Medulla oblongata (tissue), 1 donor: ENCODE data around the gene SYNE1.
"Not testable (repeated sequence)": the region's sequence is repeated elsewhere in the genome, so short reads cannot be mapped to it uniquely, and the experiment has no call there.

Experiments used
- DNase-seq: peaks from one replicate; pipeline ENCODE4 v3.0.0-alpha.2; 2015; ENCODE audit errors: extremely low spot score

The SYNE1 gene

DNA sequence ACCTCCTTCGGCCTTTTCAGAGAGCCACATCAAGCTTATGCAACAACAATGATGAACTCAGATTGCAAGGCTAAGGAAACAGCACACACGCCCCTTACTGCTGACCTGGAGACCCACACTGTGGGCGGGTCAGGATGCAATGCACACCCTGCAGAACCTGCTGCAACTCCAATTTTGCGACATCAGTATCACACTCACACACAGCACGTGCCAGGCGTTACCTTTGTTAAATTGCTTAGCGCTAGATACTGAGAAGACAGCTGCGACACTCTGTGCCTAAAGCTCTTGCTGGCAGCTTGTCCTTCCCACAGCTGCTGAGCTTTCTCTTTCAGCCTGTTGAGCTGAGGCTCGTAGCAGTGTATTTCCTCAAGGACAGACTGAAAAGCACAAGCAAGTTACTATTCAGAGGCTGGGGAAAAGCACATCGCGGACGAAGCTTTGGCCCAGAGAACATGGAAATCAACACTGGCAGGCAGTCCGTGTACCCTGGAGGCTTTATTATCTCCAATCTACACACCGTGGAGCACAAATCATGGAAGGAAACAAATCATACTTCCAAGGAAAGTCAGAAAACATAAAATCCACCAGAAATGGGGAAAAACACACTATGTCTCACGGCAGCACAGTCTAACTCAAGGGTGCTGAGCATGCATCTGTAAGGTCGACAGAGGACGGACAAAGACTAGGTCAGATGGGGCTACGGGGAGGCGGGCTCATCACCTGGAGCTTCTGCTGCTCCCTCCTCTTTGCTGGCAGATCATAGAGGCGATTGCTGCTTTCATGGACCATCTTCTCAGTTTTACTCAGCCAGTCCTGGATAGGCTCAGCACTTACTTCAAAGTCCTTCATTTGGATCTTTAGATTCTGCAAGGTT lies 268.2 kb downstream of the SYNE1 start:
- peak; percentile 63 for DNase-seq

DNA sequence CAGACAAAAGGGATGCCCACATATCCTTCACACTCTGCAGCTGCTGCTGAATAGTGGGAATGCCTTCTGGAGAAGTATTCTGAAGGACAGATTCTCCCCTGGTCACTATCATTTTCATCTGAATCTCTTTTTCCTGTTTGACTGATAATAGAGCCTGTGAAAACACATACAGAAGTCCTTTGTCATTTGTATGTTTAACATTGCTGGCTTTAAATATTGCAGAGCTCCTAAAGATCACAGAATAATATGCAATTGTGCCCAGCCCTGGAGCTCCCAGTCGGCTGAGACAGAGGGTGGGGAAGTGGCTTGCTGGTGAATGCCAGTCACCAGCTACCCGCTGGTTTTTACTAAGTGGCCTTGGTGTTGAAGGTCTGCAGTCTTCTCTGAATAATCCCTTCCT lies 272.3 kb downstream of the SYNE1 start:
- peak; percentile 39 for DNase-seq

DNA sequence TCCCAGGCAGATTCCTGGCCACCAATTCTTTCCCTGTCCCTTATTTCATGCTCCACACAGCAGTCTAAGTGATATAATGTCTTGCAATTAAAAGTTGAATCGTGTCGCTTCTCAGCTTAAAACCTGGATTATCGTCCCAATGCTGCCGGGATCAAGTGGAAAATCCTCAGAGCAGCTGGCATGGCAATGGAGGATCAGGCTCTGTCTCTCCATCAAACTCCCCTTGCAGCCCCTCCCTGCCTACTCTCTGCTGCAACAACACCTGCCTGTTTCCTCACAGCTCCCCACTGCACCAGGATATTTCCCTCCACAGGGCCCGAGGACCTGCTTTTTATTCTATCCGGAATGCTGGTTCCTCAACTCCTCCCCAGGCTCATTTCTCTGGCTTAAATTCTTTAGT lies 277.1 kb downstream of the SYNE1 start:
- no peak for DNase-seq

DNA sequence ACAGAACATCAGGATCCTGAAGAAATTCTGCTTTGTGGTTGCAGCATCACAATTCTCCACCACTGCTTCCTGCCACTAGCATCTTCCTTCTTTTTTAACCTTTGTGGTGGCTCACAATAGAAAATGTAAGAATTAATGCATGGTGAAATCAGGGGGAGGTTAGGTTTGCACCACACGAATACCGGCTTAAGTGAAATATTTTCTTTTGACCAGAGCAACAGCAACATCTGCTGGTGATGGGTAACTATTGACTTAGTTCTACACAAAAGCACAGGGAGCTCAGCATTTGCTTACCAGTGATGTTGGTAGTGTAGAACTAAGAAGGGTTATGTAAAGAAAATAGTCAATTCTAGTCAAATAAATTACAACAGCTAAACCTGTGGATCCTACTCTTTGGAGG lies 280.5 kb downstream of the SYNE1 start:
- DNase-seq: peak; percentile 44

DNA sequence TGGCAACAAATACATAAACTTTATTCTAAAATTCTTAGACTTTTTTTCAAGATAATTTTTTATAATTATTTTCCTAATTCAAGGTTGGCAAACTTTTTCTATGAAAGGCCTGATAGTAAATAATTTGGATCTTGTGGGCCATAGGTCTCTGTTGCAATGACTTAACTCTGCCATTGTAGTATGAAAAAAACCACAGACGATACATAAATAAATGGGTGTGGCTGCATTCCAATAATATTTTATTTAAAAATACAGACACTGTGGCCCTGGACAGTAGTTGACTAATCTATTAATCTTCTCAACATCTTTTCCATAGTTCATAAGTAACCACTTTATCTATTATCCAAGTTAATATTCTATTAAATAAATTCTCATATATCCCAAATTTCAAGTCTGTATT lies 281.1 kb downstream of the SYNE1 start:
- no peak for DNase-seq

DNA sequence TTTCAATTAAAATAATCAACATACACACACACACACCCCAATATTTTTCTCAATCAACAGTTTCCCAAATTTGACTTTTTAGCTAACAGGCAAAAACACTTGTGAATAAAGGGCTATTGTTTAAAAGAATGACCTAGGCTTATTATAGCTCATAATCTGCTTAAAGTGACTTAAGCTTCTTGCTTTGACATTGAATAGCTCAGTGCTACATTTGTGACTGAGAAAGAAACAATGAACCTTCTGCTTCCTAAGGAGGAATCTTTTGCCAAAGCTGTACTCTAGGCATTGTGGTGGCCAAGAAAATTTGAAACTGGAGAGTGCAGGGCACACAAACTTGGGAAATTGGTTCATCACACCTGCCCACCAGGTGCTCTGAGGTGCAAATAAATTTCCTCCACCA lies 282.0 kb downstream of the SYNE1 start:
- no peak for DNase-seq

DNA sequence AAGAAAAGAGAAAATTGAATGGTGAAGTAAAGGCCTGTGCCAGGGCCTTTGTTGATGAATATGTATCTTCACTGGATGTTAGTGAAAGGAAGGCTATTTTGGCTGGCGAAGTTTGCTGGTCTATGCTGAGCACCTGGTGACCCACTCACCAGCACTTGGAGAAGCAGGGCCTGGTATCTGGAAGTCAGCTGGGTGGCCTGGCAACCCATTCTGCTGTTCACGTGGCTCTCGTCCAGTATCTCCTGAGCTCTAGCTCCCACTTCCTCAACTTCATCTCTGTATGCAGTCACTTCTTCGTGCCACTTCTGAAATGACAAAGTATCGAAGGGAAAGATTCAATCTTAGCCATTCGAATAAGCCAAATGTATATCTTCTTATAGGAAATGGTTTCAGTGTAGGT lies 283.7 kb downstream of the SYNE1 start:
- peak; percentile 59 for DNase-seq

DNA sequence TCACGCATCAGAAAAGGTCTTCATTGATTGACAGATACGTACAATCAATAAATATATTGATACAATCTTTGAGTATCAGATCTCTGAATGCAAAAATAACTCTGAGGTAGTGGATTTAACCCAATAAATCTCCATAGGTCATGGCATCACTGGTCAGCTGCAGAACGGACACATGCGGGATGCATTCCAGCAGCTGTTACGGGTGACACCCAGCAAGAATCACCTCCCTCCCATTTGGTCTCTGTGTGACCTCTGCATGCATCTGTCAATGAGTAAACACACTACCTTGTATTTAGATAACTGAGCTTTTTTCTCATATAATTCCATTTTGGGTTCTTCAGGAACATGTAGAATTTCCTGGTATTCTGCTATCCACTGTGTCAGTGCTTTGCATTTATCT lies 285.4 kb downstream of the SYNE1 start:
- no peak for DNase-seq

DNA sequence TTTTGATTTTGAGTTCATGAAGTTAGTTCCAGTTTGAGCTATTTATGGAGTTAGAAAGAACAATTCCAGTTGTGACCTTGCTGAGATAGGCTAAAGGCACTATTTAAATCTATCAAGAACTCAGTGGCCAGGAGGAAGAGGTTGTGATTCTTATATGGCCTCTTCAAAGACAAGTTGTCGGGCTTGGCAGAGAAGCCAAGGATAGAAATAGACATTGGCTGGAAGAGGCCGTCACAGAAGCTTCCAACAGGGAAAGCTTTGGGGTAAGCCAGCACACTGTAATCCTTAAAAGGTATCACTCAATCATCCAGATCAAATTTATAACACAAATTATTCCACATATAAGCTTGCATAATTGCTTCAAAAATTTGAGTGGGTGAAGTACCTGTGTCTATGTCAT lies 286.1 kb downstream of the SYNE1 start:
- DNase-seq: no peak

DNA sequence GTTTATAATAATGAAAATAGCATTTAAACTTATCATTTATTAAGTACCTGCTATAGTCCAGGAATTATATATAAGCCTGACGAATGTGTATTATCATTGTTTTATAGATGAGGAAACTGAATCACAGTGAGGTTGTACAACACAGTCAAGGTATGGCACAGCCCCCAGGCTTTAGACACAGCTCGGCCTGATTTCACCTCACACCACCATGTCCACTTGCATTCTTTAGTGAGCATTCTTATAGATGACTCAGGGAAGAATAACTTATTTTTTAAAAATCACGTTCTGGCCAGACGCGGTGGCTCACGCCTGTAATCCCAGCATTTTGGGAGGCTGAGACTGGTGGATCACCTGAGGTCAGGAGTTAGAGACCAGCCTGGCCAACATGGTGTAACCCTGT lies 289.0 kb downstream of the SYNE1 start:
- DNase-seq: no peak

DNA sequence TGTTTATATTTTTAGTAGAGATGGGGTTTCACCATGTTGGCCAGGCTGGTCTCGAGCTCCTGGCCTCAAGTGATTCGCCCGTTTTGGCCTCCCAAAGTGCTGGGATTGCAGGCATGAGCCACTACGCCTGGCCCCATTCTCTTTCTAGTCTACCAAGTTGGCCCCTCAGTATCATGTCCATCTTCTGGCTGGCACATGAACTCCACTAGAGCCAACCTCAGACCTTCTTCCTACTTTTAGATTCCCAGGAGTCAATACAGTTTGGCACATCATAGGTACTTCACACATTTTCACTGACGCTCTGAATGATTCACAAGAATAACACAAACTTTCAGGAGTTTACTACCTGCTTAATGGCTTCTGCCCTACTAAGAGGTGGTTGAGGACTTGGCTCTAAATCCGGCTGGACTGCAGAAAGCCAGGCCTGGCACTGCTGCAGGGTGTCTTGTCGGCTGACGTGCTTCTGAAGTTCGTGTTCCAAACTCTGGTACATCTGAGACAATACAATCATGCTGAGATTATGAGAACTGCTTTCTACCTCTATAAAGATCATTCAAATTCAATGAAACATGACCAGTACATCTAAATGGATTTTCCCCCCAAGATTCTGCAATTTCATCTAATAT lies 293.3 kb downstream of the SYNE1 start:
- DNase-seq: no peak

DNA sequence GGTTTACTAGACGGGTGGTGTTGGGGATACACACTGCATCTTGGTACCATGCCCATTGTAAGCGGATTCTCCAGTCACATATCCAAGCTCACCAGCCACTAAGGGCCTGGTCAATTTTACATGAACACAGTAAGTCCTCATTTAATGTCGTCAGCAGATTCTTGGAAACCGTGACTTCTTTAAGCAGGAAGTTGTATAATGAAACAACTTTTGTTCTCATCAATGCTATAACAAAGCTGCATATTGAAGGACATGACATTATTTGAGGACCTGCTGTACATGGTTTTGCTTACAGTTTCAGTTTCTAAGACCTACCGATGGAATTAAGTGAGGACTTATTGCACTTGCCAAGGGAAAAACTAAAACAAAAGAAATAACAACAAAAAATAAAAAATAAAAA lies 295.6 kb downstream of the SYNE1 start:
- DNase-seq: no peak

DNA sequence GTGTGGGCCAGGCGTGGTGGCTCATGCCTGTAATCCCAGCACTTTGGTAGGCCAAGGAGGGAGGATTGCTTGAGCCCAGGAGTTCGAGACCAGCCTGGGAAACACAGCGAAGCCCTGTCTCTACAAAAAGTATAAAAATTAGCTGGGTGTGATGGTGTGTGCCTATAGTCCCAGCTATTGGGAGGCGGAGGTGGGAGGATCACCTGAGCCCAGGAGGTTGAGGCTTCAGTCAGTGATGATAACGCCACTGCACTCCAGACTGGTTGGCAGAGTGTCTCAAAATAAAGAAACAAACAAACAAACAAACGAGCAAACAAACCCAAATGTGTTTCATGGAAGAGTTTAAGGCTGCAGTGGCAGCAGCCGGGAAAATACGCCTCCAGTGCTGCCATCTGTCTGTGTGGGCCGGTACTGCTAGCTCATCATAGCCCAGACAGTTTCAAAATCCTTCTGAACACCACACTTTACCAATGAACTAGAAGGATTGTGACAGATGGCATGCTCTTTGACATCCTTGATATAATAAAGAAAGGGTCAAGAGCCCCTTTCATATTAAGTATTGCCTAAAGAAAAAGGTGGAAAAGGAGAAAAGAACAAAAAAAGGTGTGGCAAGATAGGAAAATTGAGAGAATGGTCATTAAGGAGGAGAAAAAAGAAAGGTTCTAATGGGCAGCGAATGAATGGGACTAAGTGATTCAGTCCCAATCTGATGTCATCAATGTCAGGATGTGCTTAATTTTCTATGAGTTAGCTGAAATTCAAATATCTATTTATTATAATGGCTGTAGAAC lies 298.6 kb downstream of the SYNE1 start:
- peak; percentile 59 for DNase-seq

DNA sequence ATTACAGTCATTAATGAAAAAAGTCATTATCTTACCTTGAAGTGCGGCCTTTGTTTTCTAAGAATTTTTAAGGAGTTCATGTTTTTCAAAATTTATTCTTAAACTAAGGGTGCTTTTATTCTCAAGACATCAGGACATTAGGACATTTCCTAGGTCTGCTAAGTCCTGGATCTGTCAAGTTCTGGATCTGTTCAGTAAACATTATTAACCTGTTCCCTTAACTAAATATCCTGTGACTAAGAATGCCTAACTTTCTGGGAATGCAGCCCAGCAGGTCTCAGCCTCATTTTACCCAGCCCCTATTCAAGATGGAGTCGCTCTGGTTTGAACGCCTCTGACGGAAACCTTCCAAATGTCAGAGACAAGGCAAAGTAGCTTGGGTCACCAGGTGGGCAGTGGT lies 302.6 kb downstream of the SYNE1 start:
- DNase-seq: no peak

DNA sequence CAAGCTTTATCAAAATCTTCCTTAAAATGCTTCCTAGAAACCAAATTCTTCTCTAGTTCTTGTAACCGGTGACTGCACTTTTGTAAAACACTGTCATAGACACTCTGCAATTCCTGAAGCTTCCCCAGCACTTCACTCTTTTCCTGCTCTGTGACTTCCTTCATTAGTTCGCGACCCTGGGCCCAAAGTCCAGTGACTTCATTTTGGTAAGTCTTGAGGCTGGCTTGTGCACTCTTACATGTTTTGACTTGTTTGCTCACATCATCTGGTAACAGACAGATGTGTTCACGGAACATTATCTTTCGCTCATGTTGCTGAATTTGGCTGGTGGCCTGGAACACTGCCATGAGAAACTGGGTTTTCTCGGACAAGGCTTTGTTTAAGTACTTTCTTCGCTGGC lies 306.2 kb downstream of the SYNE1 start:
- no peak for DNase-seq

DNA sequence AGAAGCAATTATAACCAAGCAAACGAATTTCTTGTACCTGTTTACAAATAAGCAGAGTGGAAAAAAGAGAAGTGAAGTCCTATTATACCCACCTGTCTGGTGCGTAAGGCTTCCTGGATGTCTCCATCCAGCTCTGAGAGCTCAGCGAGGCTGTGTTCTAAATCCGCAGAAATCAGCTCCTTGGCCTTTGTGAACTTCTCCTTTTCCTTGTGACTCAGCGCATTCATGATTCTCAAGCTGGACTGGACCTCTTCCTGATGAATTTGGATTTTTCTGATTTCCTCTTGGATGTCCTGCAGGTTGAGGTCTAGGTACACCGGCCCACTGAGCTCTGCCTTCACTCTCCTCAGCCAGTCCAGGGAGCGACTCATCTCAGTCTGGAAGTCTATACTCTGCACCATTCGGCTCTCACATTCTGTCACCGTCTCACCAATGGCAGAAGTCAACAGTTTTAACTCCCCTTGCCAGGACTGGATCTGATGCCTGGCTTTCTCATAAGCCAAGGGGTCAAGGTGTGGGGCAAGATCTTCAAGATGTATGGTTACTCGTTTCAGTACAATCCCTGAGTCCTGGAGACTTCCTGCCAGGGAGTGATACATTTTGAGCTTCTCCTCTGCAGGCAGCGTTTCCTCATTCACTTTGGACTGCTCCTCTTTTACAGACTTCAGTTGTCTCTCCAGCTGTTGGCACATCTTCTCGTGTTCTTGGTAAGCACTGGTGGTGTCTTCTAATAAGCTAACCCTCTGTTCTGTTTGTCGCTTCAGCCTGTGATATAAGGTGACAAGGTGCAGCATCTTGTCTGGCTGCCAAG lies 307.3 kb downstream of the SYNE1 start:
- no peak for DNase-seq

DNA sequence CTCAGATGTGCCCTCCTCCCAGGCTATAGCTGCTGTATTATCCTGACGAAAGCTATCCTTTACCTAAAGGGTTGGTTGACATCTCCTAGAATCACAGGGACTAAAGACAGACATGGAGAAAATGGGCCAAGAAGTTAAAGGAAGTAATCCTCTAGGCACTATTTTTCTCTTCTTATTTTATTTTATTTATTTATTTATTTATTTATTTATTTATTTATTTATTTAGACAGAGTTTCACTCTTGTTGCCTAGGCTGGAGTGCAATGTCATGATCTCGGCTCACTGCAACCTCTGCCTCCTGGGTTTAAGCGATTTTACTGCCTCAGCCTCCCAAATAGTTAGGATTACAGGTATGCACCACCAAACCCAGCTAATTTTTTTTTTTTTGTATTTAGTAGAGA lies 309.0 kb downstream of the SYNE1 start:
- not testable (repeated sequence) for DNase-seq

DNA sequence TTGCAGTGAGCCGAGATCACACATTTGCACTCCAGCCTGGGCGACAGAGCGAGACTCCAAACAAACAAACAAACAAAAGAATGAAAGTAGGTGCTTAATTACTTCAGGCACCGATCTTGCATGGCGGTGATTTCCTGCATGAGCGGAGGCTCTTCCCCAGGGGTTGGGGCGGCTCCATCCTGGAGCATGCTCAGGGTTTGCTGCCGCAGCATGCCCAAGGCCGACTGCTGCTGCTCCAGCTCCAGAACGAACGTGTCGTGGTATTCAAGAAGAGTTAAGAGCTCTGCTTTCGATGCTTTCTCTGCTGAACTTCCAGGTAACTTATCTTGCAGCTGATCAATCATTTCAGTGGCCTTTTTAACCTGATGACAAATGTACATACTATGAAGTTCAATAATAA lies 313.8 kb downstream of the SYNE1 start:
- no peak for DNase-seq

DNA sequence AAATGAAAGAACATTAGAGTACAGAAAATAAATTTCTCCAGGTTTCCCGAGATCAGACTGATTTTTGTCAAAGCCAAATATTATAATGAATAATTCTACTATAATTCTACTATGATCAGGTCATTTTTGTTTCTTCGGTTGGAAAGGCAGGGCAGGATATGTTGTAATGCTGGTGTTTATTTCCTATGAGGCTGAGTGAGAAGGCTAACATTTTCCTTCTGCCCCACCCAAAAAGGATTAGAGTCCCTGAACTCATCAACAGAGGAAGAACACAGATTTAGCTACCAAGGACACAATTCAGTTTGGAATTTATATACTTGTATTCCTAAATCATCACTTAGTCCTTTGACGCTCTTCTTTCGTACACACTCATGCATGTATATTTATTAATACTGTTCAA lies 318.9 kb downstream of the SYNE1 start:
- no peak for DNase-seq

DNA sequence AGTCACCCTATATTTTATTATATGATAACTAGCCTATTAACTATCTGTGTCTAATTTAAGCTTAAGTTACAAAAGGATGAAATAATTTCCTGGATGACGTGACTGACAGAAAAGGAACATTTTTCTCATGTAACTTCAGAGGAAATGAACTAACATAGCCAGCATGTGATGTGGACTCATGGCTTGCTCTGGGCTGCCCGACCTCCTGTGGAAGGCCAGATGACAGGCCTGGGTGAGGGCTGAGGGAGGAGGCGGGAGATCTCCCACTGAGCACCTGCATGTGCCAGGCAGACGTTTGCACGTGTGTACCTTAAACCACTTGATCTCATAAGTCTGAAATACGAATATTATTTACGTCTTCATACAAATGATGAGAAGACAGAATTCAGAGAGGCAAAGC lies 321.1 kb downstream of the SYNE1 start:
- no peak for DNase-seq

DNA sequence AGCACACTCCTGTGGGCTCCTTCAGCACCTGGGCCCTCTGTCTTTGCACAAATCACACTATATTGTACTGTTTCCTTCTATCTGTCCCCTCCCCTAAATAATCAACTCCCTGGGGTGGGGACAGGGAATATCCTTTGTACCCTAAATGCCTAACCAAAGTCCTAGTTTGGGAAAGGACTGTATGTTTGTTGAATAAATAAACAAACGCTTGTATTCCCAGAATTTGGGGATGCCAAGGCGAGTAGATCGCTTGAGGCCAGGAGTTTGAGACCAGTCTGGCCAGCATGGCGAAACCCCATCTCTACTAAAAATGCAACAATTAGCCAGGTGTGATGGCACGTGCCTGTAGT lies 322.7 kb downstream of the SYNE1 start:
- no peak for DNase-seq
